GM23248 (cell line): Measurements from ENCODE around the gene NTSR2.

Experiments
- EZH2 ChIP-seq: fragments of 200-600 bp; sonication (generic); IDR thresholded peaks from 2 replicates; pipeline ENCODE4 v1.6.1; 2018; ENCODE audit warnings: antibody characterized with exemption, mild to moderate bottlenecking; ENCODE audit not compliant: insufficient read depth, poor library complexity, severe bottlenecking
- EZH2phosphoT487 ChIP-seq: fragments of 200-600 bp; sonication (generic); IDR thresholded peaks from 2 replicates; pipeline ENCODE4 v1.6.1; 2018; ENCODE audit warnings: antibody characterized with exemption, moderate library complexity, mild to moderate bottlenecking, low read depth; ENCODE audit not compliant: insufficient read depth

GRCh38 chr2:11712866-11713265 is 42.9 kb upstream of the NTSR2 start:
- TF ChIP-seq EZH2phosphoT487 (no peak), EZH2 (no peak)
